IMR-90 (cell line): ENCODE results near the gene FTHL17.

Experiments
- BHLHE40 ChIP-seq: fragments of 150-350 bp; IDR thresholded peaks from 2 replicates; pipeline ENCODE4 v1.6.1; 2016; ENCODE audit warnings: mild to moderate bottlenecking, low read depth, low read length
- CHD1 ChIP-seq: IDR thresholded peaks from 2 replicates; pipeline ENCODE4 v1.6.1; 2012; ENCODE audit warnings: low read depth, low read length, improper control_type of control experiment
- CTCF ChIP-seq: conservative IDR thresholded peaks from 2 replicates; pipeline ENCODE4 v1.5.1; 2012; ENCODE audit warnings: mild to moderate bottlenecking, low read depth, low read length, improper control_type of control experiment
- ELK1 ChIP-seq: fragments of 150-350 bp; IDR thresholded peaks from 2 replicates; pipeline ENCODE4 v1.6.1; 2016; ENCODE audit warnings: low read depth, mild to moderate bottlenecking, low read length, moderate library complexity, borderline replicate concordance
- MAFK ChIP-seq: IDR thresholded peaks from 2 replicates; pipeline ENCODE4 v1.6.1; 2012; ENCODE audit warnings: low read depth, low read length, improper control_type of control experiment
- MAZ ChIP-seq: IDR thresholded peaks from 2 replicates; pipeline ENCODE4 v1.6.1; 2012; ENCODE audit warnings: low read depth, mild to moderate bottlenecking, low read length, improper control_type of control experiment, moderate library complexity, borderline replicate concordance
- MXI1 ChIP-seq: IDR thresholded peaks from 2 replicates; pipeline ENCODE4 v1.6.1; 2012; ENCODE audit warnings: low read depth, mild to moderate bottlenecking, low read length, moderate library complexity, borderline replicate concordance
- POLR2A ChIP-seq: IDR thresholded peaks from 2 replicates; pipeline ENCODE4 v1.6.1; 2012; ENCODE audit warnings: mild to moderate bottlenecking, low read depth, low read length

GRCh38 chrX:31063114-31063513 is 8.7 kb downstream of the FTHL17 start:
- no peak for TF ChIP-seq BHLHE40
- no peak for TF ChIP-seq CTCF
- no peak for TF ChIP-seq MXI1
- TF ChIP-seq MAFK = no peak
- no peak for TF ChIP-seq POLR2A
- TF ChIP-seq MAZ = no peak
- no peak for TF ChIP-seq ELK1
- TF ChIP-seq CHD1 = no peak
